ENCODE data around the gene HPCAL1. TPM values are rescaled to one million over a fixed set of nuclear protein-coding genes. Genes with fewer than 3 reads are reported as not detected.

The HPCAL1 gene
- total and polyA plus RNA-seq, 2 of the 8 experiments (the other 6 are each of a cell fraction or from before 2014, with no cell fraction given), result 5.8 to 8.6 TPM

DNA sequence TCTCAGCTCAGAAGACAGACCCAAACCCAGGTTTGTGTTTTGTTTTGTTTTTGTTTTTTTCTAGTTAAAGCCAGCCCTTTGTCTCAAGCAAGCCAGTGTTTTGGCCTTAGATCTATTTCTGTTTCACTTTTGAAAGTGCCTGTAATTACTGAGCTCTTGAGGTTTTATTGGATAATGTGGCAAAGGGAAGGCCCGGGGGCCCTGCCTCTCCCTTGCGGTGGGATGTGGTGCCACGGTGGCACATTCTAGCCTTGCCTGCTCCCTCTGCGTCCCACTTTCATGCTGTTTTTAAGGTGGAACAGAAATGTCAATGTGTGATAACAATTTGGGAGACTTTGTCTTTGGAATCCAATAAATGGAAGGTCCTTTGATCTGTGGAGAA lies 2.5 kb downstream of the HPCAL1 start (continued):
- TF ChIP-seq BCL11A (IDR thresholded peaks at IDR 0.05; ENCODE audit: low read depth in 2 of 2, low read length in 2 of 2) (no peak), TEAD4 (IDR thresholded peaks at IDR 0.05; ENCODE audit: low read depth, low read length) (no peak), SP1 (IDR thresholded peaks at IDR 0.05; ENCODE audit: low read depth, low read length) (no peak), SUZ12 (IDR thresholded peaks at IDR 0.05; ENCODE audit: low read length) (no peak), NRF1 (IDR thresholded peaks at IDR 0.05; ENCODE audit: low read depth, low read length) (no peak)
